HG03159 (cell line): ENCODE measurements around the gene SLC6A3.

Source experiments
- ATAC-seq: cut with Tn5 transposase; IDR thresholded peaks from one replicate; pipeline ENCODE4 v1.9.1; 2021; ENCODE audit warnings: mild to moderate bottlenecking, moderate library complexity; ENCODE audit not compliant: unreplicated experiment

The SLC6A3 gene

GRCh38 chr5:1445313-1445688 lies at the start of gene SLC6A3:
Gene SLC6A3 (minus strand): TSS chr5:1445440. CDS start chr5:1443197, 2,243 bp downstream.
- no peak for ATAC-seq

- no peak for ATAC-seq
Observed at GRCh38 chr5:1493941-1494340, 48.7 kb upstream of the SLC6A3 start.

- ATAC-seq = no peak
Observed at GRCh38 chr5:1493413-1493812, 48.2 kb upstream of the SLC6A3 start.

- no peak for ATAC-seq
Observed at GRCh38 chr5:1492757-1493156, 47.5 kb upstream of the SLC6A3 start.

GRCh38 chr5:1490376-1490775 lies 45.1 kb upstream of the SLC6A3 start:
- ATAC-seq = no peak

- ATAC-seq = no peak
Observed at GRCh38 chr5:1489754-1490153, 44.5 kb upstream of the SLC6A3 start.

GRCh38 chr5:1488882-1489680 lies 43.8 kb upstream of the SLC6A3 start:
- ATAC-seq = peak; percentile 51

- ATAC-seq = no peak
Observed at GRCh38 chr5:1487079-1487764, 42.0 kb upstream of the SLC6A3 start.

- no peak for ATAC-seq
Observed at GRCh38 chr5:1486271-1486670, 41.0 kb upstream of the SLC6A3 start.

GRCh38 chr5:1485579-1486118 lies 40.4 kb upstream of the SLC6A3 start:
- no peak for ATAC-seq

GRCh38 chr5:1484730-1485578 lies 39.7 kb upstream of the SLC6A3 start:
- ATAC-seq = peak; percentile 55

GRCh38 chr5:1483856-1484729 lies 38.9 kb upstream of the SLC6A3 start:
- no peak for ATAC-seq

GRCh38 chr5:1483064-1483463 lies 37.8 kb upstream of the SLC6A3 start:
- no peak for ATAC-seq

- ATAC-seq = no peak
Observed at GRCh38 chr5:1481959-1482331, 36.7 kb upstream of the SLC6A3 start.

GRCh38 chr5:1481266-1481958 lies 36.2 kb upstream of the SLC6A3 start:
- no peak for ATAC-seq

GRCh38 chr5:1480806-1481205 lies 35.6 kb upstream of the SLC6A3 start:
- ATAC-seq = no peak

- ATAC-seq = no peak
Observed at GRCh38 chr5:1480217-1480616, 35.0 kb upstream of the SLC6A3 start.

GRCh38 chr5:1479581-1480188 lies 34.4 kb upstream of the SLC6A3 start:
- ATAC-seq = no peak

- no peak for ATAC-seq
Observed at GRCh38 chr5:1479066-1479465, 33.8 kb upstream of the SLC6A3 start.
